HG03460 (cell line): ENCODE results near the gene EXOSC6.
"Not testable (repeated sequence)": the region's sequence is repeated elsewhere in the genome, so short reads cannot be mapped to it uniquely, and the experiment has no call there.

Source experiments
- ATAC-seq: cut with Tn5 transposase; IDR thresholded peaks from one replicate; pipeline ENCODE4 v1.9.1; 2021; ENCODE audit not compliant: unreplicated experiment

The EXOSC6 gene

GRCh38 chr16:70255574-70255973 is 3.8 kb upstream of the EXOSC6 start:
- no peak for ATAC-seq

DNA sequence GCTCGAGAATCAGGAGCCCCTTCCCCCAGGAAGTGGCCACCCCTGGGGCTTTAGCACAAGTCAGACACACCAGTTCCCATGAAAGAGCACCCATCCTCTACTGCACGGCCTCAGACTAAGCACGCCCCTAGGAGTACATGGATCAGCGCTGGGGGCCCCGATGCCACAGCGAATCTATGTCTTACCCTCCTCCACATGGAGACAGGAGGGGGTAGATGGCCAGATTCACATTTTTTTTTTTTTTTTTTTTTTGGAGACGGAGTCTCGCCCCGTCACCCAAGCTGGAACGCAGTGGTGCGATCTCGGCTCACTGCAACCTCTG is 3.2 kb upstream of the EXOSC6 start:
- no peak for ATAC-seq

DNA sequence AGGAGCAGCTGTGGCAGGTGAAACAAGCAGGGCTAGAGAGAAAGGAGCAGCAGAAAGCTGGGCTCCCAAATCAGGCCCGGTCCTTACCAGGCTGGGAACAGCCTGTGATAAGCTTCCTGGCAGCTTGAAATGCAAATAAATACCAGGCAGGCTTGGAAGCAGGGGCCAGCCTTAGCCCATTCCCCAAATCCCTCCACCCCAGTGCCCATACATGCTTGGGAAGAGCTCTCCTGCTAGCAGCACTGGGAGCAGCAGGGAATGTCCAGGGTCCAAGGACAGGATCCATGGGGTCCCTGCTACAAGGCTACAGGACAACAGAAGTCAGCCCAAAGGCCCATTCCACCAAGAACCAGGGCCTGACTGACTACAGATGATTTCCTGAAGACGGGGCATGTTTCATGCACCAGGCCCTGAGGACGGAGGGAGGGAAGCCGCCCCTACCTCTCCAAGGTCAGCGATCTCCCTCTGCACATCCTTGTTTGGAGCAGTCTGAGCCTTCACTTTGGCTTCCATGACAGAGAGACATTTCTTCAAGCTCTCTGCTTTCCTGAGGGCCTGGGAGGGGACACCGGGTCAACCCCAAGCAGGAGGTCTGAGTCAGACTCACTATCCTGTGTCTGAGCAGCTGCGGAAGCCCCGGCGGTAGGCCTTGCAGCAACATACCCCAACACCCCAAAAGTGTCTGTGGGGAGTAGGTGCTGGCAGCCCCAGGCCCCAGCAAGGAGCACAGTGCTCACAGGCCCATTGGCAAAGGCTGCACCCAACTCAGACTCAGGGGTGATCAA is 2.6 kb upstream of the EXOSC6 start:
- ATAC-seq = no peak

GRCh38 chr16:70253291-70254106 is 1.8 kb upstream of the EXOSC6 start:
- ATAC-seq = no peak

GRCh38 chr16:70252355-70252988 is 732 bp upstream of the EXOSC6 start:
- no peak for ATAC-seq

DNA sequence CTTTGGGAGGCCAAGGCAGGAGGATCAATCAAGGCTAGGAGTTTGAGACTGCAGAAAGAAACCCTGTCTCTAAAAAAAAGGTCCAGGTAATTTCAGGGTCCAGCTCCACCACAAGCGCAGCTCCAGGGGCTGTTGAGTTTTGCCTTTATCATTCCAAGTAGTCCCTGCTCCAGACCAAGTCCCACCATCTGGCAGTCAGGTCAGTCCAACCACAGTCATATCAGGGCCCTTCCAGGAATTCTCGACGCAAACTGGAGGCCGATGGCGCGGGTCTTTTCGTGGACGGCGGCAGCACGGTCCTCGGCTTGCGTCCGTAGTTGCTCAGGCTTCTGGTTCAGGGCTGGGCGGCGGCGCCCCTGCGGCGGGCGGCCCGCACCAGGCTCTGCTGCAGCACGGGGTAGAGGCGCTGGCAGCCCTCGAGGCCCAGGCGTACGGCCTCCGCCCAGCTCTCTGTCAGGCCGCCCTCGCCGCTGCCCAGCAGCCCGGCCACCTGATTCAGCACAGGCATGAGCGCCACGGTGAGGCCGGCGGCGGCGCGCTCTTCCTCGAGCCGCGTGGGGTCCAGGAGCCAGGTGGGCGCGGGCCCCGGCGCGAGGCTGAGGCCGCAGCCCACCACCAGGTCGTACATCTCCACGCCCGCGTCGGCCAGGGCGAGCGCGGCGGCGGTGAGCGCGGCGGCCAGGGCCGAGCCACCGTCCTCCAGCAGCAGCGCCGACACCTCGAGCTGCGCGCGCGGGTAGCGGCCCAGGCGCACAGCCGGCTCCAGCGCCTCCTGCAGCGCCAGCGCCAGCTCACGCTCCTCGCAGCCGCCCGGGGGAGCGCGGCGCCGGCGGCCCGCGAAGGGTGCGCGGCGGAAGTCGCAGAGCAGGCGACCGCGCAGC is 752 bp downstream of the EXOSC6 start:
- peak; percentile 43 for ATAC-seq

DNA sequence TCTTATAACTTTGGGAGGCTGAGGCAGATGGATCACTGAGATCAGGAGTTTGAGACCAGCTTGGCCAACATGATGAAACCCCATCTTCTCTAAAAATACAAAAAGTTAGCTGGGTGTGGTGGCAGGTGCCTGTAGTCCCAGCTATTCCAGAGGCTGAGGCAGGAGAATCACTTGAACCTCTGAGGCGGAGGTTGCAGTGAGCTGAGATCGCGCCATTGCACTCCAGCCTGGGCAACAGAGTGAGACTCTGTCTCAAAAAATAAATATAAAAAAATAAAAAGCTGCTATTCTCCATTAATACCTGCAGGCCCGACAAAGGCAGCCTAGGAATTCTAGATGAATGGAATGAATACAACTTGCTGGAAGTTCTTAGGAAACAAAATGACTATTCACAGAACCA is 2.0 kb downstream of the EXOSC6 start:
- not testable (repeated sequence) for ATAC-seq

DNA sequence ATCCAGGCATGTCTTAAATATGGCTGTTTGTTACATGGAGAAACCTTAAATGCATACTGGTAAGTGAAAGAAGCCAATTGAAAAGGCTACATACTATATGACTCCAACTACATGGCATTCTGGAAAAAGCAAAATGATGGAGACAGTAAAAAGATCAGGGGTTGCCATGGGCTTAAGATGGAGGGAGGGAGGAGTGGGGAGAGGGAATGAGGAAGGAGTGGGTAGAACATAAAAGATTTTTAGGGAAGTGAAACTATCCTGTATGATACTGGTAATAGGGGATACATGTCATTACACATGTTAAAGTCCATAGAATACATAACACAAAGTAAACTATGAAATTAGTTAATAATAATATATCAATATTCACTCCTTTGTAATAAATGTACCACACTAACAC is 13.0 kb downstream of the EXOSC6 start:
- not testable (repeated sequence) for ATAC-seq

DNA sequence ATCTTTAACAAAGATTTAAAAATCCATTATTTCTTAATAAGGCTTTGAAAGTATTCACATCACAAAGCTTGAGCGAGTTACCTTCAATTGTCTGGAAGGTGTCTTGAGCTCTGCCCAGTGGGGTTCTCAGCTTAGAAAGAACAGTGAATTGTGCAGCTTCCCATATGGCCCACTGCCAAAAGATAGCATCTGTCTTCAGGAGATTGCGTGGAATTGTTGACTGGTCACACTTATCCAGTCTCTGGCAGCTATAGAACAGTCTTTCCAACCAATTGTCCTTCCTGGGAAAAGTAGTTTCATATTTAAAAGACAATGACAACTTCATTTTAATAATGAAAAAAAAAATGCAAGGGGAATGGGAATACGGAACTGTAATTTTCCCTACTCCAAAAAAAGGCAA is 19.9 kb downstream of the EXOSC6 start:
- not testable (repeated sequence) for ATAC-seq

DNA sequence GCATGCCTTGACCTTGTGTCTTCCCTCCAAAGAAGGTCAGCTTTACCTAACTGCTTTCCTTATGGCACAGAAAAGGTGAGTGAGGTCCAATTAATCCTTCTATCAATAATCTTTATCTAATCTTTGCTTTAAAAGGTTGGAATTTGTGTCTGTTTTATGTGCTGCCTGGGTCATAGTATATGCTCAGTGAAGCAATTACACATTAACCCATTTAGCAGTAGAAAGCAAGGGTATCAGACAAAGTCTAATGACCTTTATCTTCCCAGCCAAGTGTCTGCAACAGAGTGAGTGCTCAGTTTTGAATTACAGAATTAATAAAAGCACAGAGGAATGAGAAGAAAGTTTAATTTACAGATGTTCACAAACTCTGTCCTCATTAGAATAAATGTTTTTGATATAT is 25.7 kb downstream of the EXOSC6 start:
- not testable (repeated sequence) for ATAC-seq

DNA sequence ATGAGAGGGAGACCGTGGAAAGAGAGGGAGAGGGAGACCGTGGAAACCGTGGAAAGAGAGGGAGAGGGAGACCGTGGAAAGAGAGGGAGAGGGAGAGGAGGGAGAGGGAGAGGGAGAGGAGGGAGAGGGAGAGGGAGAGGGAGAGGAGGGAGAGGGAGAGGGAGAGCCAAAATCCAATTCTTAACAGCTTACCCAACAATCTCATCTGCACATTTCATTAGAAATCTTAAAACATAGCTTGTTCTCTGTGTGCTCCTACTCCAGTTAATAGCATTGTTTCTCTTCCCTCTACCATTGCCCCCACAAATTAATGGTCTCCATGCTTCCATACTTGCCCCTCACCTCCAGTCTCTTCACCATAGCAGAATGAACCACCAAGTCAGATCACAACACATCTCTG is 26.3 kb downstream of the EXOSC6 start:
- ATAC-seq = not testable (repeated sequence)

GRCh38 chr16:70224645-70225044 is 27.1 kb downstream of the EXOSC6 start:
- ATAC-seq = not testable (repeated sequence)

DNA sequence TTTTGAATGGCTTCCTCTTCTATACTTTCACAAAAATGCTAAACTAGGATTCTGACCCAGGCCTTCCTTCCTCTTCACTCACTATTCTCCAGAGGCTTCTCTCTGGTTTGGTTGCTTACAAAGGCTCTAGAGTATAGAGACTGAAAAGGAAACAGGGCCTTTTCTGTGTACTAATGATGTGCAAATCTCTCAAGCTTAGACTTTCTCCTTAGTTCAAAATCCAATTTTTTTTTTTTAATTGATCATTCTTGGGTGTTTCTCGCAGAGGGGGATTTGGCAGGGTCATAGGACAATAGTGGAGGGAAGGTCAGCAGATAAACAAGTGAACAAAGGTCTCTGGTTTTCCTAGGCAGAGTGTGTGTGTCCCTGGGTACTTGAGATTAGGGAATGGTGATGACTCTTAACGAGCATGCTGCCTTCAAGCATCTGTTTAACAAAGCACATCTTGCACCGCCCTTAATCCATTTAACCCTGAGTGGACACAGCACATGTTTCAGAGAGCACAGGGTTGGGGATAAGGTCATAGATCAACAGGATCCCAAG is 27.7 kb downstream of the EXOSC6 start:
- ATAC-seq = not testable (repeated sequence)

DNA sequence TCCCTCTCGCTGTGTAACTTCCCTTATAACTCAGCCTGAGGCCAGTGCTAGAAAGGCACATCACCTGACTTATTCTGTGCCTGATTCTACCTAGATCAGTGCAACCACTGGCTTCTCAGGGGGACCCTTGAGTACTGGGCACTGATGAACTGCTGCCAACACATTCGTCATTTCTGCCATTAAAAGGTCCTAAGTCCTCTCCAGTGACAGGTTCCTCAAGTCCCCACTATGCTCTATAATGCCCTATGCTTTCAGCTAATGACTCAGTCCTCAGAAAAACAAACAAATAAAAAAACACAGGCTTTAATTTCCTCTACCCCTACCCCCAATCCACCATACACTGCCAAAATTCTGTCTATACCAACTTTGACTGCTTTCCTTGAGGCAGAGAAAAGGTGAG is 28.5 kb downstream of the EXOSC6 start:
- ATAC-seq = not testable (repeated sequence)

GRCh38 chr16:70222574-70222973 is 29.2 kb downstream of the EXOSC6 start:
- ATAC-seq = not testable (repeated sequence)

DNA sequence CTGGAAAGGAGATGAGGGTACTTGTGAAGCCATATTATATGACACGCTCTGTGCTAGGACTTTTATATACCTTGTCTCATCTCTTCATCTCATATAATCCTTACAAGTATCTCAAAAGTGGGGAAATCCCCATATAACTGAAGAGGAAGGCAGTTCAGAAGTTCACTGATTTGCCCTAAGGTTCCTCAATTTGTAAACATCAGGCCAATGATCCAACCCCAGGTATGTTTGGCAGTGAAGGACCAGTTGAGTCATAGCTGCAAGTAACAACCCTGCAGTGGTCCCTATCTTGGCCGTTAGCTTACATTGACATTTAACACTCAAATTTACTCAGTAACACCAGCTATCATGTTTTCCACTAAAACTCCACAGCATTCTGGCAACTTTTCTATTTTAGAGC is 33.2 kb downstream of the EXOSC6 start:
- not testable (repeated sequence) for ATAC-seq

DNA sequence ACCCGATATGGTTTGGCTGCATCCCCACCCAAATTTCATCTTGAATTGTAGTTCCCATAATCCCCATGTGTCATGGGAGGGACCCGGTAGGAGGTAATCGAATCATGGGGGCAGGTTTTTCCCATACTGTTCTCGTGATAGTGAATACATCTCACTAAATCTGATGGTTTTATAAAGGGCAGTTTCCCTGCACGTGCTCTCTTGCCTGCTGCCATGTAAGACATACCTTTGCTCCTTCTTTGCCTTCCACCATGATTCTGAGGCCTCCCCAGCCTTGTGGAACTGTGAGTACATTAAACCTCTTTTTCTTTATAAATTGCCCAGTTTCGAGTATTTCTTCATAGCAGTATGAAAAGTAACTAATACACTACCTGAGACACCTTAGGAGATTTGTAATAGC is 45.4 kb downstream of the EXOSC6 start:
- ATAC-seq = not testable (repeated sequence)

DNA sequence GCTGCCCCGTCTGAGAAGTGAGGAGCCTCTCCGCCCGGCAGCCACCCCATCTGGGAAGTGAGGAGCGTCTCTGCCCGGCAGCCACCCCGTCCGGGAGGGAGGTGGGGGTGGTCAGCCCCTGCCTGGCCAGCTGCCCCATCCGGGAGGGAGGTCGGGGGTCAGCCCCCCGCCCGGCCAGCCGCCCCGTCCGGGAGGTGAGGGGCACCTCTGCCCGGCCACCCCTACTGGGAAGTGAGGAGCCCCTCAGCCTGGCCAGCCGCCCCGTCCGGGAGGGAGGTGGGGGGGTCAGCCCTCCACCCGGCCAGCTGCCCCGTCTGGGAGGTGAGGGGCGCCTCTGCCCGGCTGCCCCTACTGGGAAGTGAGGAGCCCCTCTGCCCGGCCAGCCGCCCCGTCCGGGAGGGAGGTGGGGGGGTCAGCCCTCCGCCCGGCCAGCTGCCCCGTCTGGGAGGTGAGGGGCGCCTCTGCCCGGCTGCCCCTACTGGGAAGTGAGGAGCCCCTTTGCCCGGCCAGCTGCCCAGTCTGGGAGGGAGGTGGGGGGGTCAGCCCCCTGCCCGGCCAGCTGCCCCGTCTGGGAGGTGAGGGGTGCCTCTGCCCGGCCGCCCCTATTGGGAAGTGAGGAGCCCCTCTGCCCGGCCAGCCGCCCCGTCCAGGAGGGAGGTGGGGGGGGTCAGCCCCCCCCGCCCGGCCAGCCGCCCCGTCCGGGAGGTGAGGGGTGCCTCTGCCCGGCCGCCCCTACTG is 46.9 kb downstream of the EXOSC6 start:
- ATAC-seq = not testable (repeated sequence)

GRCh38 chr16:70204010-70204409 is 47.7 kb downstream of the EXOSC6 start:
- not testable (repeated sequence) for ATAC-seq

DNA sequence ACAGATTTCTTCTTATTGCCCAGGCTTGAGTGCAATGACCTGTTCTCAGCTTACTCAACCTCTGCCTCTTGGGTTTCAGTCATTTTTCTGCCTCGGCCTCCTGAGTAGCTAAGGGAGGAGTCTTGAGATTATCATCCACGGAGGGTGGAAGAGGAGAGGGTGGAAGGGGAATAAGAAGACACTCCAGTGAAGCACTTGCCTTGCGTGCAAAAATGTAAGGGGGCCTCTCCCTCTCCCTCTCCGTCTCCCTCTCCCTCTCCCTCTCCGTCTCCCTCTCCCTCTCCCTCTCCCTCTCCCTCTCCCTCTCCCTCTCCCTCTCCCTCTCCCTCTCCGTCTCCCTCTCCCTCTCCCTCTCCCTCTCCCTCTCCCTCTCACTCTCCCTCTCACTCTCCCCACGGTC is 48.2 kb downstream of the EXOSC6 start:
- not testable (repeated sequence) for ATAC-seq
